NT2/D1 (cell line): ENCODE results near the gene BMI1.

Source experiments
- DNase-seq: peaks from one replicate; pipeline ENCODE4 v3.0.0-alpha.2; 2011; ENCODE audit warnings: low read depth, low spot score
- H3K27me3 ChIP-seq: 2 replicates; pipeline ENCODE4 v1.6.0; 2011; ENCODE audit warnings: mild to moderate bottlenecking; ENCODE audit not compliant: insufficient read length, insufficient read depth
- H3K36me3 ChIP-seq: 2 replicates; pipeline ENCODE4 v1.6.1; 2011; ENCODE audit warnings: mild to moderate bottlenecking, low read length, mixed read lengths; ENCODE audit not compliant: insufficient read depth, insufficient read length
- H3K4me1 ChIP-seq: 2 replicates; pipeline ENCODE4 v1.5.1; 2011; ENCODE audit not compliant: insufficient read depth, insufficient read length
- H3K4me3 ChIP-seq: 2 replicates; pipeline ENCODE4 v1.5.1; 2011; ENCODE audit warnings: low read depth; ENCODE audit not compliant: insufficient read length
- H3K9ac ChIP-seq: 2 replicates; pipeline ENCODE4 v1.6.0; 2011; ENCODE audit warnings: low read depth; ENCODE audit not compliant: insufficient read length
- H3K9me3 ChIP-seq: 2 replicates; pipeline ENCODE4 v1.5.1; 2011; ENCODE audit warnings: mild to moderate bottlenecking, low read length; ENCODE audit not compliant: insufficient read depth
- SUZ12 ChIP-seq: IDR thresholded peaks from 2 replicates; pipeline ENCODE4 v1.6.1; 2011; ENCODE audit not compliant: insufficient read length, insufficient read depth; ENCODE audit errors: extremely low read depth
- YY1 ChIP-seq: IDR thresholded peaks from 2 replicates; pipeline ENCODE4 v1.6.1; 2011; ENCODE audit not compliant: insufficient read length, insufficient read depth
- ZNF274 ChIP-seq: IDR thresholded peaks from 2 replicates; pipeline ENCODE4 v1.6.1; 2011; ENCODE audit warnings: mild to moderate bottlenecking, low read depth, low read length

BMI1 gene

GRCh38 chr10:22324893-22325271 lies 4.0 kb downstream of the BMI1 start:
- H3K27me3 ChIP-seq, result peaks cover 50% of the 10 kb centered on the region
- no peak for DNase-seq

GRCh38 chr10:22325272-22326144 lies 4.6 kb downstream of the BMI1 start:
- H3K4me3 ChIP-seq, result peak overlapping the region; percentile 34
- no peaks in the 10 kb centered on the region for H3K4me1 ChIP-seq
- peaks cover 45% of the 10 kb centered on the region for H3K27me3 ChIP-seq
- TF ChIP-seq SUZ12, result no peak
- no peak for TF ChIP-seq YY1
- no peak for TF ChIP-seq ZNF274
- peak overlapping the region; percentile 64 for H3K9ac ChIP-seq
- DNase-seq, result no peak
- no peaks in the 10 kb centered on the region for H3K9me3 ChIP-seq
- peaks cover 5% of the 10 kb centered on the region for H3K36me3 ChIP-seq

More at GRCh38 chr10:22324893-22325271, 4.0 kb downstream of the BMI1 start:
- TF ChIP-seq ZNF274, result no peak
- no peak for TF ChIP-seq SUZ12
- TF ChIP-seq YY1, result no peak
- peak overlapping the region; percentile 64 for H3K9ac ChIP-seq
- peak overlapping the region; percentile 34 for H3K4me3 ChIP-seq
- peaks cover 5% of the 10 kb centered on the region for H3K36me3 ChIP-seq
- no peaks in the 10 kb centered on the region for H3K4me1 ChIP-seq
- no peaks in the 10 kb centered on the region for H3K9me3 ChIP-seq

GRCh38 chr10:22326145-22326702 lies 5.3 kb downstream of the BMI1 start:
- no peak for TF ChIP-seq ZNF274
- TF ChIP-seq SUZ12, result no peak
- no peak for TF ChIP-seq YY1
- Histone ChIP-seq H3K9ac (no peak overlapping the region), H3K4me3 (peak overlapping the region; percentile 19), H3K4me1 (no peaks in the 10 kb centered on the region), H3K9me3 (no peaks in the 10 kb centered on the region), H3K27me3 (peaks cover 45% of the 10 kb centered on the region), H3K36me3 (peaks cover 5% of the 10 kb centered on the region)
- DNase-seq, result no peak

GRCh38 chr10:22329150-22329549 lies 8.3 kb downstream of the BMI1 start:
- DNase-seq, result no peak
- Histone ChIP-seq H3K9me3 (no peaks in the 10 kb centered on the region), H3K4me3 (no peak overlapping the region), H3K27me3 (peaks cover 40% of the 10 kb centered on the region), H3K9ac (no peak overlapping the region), H3K36me3 (peaks cover 5% of the 10 kb centered on the region), H3K4me1 (no peaks in the 10 kb centered on the region)
- no peak for TF ChIP-seq YY1
- no peak for TF ChIP-seq ZNF274

- Histone ChIP-seq H3K4me3 (no peak overlapping the region), H3K9ac (no peak overlapping the region), H3K9me3 (no peaks in the 10 kb centered on the region; the same call in 1 of the 2 replicates), H3K4me1 (no peaks in the 10 kb centered on the region), H3K27me3 (peaks cover 52% of the 10 kb centered on the region), H3K36me3 (peaks cover 5% of the 10 kb centered on the region)
- TF ChIP-seq YY1, result no peak
- no peak for TF ChIP-seq ZNF274
- TF ChIP-seq SUZ12, result no peak
- no peak for DNase-seq
These were observed 11.3 kb downstream of the BMI1 start for GRCh38 chr10:22332116-22332692.

GRCh38 chr10:22333167-22333974 lies 12.5 kb downstream of the BMI1 start:
- no peak overlapping the region for H3K4me3 ChIP-seq
- peaks cover 63% of the 10 kb centered on the region for H3K27me3 ChIP-seq
- peaks cover 5% of the 10 kb centered on the region for H3K36me3 ChIP-seq
- DNase-seq, result no peak
- TF ChIP-seq SUZ12 (no peak), YY1 (no peak), ZNF274 (no peak)
- no peaks in the 10 kb centered on the region; the same call in 1 of the 2 replicates for H3K9me3 ChIP-seq
- H3K4me1 ChIP-seq, result no peaks in the 10 kb centered on the region
- no peak overlapping the region for H3K9ac ChIP-seq
